COLO668 (cell line): ENCODE measurements around the gene NUDT22.

ENCODE experiments used
- DNase-seq: peaks from one replicate; lab custom pipeline; 2025; ENCODE audit not compliant: unreplicated experiment; lab: John Stamatoyannopoulos, UW

NUDT22 gene, protein sequence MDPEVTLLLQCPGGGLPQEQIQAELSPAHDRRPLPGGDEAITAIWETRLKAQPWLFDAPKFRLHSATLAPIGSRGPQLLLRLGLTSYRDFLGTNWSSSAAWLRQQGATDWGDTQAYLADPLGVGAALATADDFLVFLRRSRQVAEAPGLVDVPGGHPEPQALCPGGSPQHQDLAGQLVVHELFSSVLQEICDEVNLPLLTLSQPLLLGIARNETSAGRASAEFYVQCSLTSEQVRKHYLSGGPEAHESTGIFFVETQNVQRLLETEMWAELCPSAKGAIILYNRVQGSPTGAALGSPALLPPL

DNA sequence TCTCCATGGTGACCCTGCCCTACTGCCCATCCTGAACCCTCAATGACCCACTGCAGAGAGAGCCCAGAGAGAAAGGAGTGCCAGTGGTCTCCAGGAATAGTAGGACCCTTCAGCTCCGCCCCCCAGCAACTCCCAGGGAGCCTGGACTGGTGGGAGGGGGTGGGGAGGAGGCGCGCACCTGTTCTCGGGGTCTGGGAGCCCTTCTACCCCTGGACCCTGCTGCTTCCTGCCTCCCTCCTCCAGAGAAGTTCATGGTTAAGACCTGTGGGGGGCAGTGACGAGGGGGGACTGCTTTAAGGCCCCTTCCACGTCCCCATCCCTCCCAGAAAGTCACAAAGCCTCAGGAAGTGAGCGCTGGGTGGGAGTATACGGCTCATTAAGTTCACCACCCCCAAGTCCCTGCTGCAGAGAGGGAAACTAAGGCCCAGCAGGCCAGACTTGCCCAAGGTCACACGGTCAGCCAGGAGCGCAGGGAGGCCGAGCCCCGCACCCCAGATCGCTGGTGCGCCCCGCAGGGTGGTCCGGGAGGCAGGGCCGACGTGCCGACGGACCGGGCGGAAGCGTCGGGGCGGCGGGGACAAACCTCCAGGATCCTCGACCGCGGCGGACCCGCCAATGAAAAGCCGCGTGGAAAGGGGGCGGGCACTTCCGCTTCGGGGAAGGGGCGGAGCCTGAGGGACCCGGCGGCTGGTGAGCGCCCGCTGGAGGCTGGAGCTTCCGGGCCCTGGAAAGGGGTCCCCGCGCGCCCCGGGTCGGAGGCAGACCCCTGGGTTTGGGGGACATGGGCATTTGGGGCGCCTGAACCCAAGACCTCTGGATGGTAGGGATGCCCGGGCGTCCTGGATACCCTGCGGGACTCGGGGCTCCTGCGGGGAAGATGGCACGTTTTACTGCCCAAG is at the start of gene NUDT22, which contains the start of gene TRPT1:
Gene NUDT22, plus strand, starts transcription at position 667 of the 899 bp plus-strand sequence. CDS start 379 bp downstream, outside the sequence.
Gene TRPT1, minus strand, starts transcription at position 579 of the 899 bp plus-strand sequence. Its CDS starts 326 bp downstream, at position 253.
- DNase-seq = peak; percentile 90

DNA sequence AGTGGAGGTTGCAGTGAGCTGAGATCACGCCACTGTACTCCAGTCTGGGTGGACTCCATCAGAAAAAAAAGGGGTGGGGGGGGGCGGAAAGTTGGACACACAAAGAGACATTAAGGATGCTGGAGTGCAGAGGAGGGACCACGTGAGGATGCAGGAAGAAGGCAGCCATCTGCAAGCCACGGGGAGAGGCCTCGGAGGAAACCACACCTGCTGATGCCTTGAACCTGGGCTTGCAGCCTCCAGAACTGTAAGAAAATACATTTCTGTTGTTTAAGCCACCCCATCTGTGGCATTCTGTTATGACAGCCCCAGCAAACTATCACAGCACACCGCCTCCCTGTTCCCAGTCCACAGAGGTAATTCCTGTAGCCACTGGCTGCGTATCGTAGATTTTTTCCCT is 49.3 kb upstream of the NUDT22 start:
- no peak for DNase-seq

DNA sequence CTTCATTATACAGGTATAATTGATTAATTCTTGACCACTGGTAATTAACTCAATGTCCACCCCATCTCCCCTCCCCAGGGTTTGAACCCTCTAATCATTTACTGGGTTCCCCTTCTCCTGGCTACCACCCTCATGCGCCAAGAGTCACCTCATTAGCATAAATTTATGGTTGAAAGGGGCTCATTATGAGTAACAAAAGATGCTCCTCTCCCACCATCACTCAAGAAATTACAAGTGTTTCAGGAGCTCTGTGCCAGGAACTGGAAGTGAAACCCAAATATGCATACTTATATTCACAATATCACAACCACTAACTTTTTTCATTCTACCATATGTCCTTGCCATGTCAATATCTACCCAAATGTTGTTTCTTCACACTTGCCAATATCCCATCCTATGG is 47.9 kb upstream of the NUDT22 start:
- no peak for DNase-seq

DNA sequence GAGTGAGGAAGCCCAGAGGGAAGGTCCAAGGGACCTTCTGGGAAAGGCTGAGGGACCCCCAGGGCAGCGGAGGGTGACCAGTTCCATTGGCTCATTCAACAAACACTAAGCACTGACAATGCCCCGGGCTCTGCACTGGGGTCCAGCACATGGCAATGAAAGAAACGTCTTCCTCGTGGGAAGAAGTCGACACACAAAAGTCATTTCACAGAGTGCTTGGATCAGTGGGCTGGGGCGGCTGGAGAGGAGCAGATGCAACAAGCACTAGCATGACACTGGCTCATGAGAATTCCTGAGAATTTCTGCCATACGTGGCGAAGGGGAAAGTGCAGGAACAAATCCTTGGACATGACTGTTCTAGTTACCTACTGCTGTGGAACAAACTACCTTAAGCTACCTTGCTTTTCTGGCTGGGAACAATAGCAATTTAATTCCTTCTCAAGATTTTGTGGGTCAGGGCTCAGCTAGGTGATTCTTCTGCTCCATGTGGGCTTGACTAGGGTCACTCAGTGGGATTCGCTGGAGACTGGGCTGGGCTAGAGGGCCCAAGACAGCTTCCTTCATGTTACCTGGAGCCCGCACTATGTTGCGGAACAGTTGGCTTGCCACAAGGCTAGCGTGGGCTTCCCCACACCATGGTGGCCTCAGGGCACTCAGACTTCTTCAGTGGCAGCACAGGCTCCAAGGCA is 47.0 kb upstream of the NUDT22 start:
- DNase-seq = no peak

DNA sequence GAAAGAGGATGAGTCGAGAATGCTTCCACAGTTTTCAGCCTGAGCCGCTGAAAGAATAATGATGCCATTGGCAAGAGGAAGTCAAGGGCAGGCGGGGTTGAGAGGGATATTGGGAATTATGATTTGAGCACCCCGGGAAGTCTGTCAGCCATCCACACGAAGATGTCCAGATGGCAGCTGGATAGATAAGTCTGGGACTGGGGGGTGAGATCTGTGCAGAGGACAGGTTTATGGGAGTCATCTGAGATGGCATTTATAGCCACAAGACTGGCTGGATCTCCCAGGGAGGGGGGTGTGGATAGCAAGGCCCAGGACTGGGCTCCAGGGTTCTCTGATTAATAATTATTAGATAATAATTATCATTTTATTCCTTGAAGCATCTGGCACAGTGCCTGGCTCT is 45.2 kb upstream of the NUDT22 start:
- no peak for DNase-seq

DNA sequence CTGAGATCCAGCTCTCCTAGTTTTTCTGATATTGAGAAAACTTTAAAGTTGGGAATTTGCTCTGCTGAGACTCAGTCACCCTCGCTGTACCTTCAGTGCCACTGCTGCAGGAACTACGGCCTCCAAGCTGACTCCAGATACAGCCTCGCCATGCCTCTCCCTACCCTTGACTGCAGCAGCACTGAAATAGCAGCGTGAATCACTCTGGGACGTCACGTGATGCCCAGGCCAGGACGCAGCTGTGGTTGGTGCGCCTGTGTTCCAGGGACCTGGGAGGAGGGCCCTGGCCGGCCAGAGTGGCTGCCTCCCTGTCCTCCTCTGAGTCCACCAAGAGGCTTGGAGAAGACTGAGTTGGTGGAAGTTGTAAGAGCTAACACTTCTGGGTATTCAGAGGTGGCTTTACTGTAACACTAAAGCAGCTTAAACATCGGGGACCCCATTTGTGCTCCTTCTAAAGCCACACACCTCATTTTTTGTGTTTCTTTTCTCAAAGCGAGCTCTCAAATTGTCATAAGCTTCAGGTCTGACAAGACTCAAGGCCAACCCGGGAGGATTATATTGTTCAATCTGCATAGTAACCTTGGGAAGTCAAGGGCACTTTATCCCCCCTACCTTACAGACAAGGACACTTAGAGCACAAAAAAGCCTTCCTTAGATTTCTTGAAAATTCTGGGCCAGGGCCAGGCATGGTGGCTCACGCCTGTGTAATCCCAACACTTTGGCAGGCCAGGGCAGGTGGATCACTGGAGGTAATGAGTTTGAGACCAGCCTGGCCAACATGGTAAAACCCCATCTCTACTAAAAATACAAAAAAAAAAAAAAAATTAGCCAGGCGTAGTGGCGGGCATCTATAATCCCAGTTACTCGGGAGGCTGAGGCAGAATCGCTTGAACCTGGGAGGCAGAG is 44.3 kb upstream of the NUDT22 start:
- DNase-seq = peak; percentile 83

DNA sequence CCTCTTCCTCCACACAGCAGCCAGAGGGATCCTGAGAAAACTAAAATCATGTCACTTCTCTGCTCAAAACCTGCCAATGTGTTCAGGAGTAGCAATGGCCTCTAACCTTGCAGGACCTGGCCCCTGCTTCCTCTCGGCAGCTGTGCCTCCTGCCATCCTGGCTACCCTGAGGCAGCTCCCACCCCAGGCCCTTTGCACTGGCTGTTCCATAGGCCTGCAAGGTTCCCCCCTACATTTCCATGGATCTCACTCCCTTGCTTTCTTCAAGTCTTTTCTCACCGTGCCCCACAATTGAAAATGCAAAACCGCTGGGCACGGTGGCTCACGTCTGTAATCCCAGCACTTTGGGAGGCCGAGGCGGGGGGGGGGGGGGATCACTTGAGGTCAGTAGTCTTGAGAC is 42.2 kb upstream of the NUDT22 start:
- no peak for DNase-seq

DNA sequence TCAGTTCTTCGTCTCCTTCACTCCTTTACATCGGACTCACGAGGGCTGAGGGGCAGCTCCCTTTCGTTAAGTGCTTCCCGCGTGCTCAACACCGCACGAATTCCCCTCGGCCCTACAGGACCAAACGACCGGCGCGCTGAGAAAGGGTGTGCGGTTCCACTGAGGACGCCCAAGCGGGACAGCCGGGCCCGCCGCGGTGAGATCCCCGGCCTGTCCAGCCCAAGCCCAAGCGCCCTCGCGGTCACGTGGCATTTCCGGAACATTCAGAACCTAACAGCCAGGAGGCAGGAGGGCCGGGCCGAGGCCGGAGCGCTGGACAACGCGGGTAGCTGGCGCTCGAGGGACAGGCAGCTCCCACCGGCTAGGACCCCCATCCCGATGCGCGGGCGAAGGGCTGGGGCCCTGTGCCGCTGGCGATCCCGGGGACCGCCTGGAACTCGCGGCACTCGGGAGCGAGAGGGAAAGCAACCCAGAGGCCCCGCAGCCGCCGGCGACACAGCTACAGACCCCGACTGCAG is 40.8 kb upstream of the NUDT22 start:
- peak; percentile 86 for DNase-seq

DNA sequence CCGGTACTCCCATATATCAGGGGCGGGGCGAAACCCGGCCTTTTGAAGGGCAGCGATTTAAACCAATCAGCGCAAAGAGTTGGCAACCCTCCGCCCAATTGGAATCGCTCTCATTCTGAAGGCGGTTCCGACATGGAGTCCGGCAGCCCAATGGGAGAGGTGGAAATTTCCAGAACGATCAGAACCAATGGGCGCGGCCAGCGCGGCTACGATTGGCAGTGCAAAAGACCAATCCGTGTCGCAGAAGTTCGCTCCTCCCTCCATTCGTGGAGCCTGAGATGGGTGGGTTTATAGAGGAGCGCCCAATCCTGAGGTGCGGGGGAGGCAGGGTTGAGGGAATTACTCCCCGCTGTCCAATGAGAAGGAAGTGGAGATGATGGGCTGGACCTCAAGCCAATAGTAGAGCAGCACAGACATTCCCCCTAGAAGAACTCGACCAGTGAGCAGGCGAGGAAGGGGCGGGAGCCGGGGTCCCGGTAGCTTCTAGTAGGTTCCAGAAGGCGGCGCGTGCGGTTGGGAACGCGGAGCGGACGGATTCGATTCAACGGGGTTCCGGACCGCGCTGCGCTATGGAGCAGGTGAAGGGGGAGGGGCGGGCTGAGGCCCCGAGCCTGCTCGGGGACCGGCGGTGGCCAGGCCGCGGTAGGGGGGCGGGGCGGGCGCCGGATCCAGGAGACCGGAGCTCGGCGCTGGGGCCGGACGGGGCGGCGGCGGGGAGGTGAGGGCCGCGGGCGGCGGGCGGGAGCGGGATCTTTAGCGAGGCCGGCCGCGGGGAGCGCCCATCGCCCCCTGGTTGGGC is 40.2 kb upstream of the NUDT22 start, which contains the start of gene STIP1:
Gene STIP1, plus strand, starts transcription at position 479 of the 799 bp plus-strand sequence. Its CDS starts 91 bp downstream, at position 570.
- peak; percentile 100 for DNase-seq

DNA sequence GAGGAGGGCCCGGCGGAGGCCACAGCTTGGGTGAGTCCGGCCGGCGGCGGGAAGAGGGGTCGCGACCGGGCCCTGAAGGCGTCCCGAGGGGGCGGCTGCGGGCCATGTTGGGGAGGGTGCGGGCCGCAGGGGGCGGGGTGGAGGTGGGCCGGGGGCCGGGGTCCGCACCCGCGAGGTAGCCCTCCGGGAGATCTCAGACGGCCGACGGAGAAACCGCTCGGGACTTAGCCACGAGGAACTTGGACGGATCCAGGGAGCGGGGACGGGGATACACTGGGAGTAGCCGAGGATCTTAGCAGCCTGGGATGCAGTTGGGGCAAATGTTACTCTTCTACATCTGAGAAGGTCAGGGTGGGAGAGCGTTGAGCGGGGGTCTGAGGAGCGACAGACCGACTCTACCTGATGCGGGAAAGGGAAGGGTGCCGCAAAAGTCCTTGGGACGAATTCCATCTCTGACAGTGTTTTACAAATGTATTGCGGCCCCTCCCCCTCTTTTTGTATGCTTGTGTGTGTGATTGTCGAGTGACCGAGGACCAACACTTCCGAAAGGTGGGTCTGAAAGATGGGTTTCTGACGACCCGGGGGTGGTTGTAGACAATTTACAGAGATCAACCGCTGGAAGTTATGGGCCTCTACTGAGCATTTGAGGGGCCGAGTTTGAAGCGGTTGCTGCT is 39.4 kb upstream of the NUDT22 start:
- no peak for DNase-seq

DNA sequence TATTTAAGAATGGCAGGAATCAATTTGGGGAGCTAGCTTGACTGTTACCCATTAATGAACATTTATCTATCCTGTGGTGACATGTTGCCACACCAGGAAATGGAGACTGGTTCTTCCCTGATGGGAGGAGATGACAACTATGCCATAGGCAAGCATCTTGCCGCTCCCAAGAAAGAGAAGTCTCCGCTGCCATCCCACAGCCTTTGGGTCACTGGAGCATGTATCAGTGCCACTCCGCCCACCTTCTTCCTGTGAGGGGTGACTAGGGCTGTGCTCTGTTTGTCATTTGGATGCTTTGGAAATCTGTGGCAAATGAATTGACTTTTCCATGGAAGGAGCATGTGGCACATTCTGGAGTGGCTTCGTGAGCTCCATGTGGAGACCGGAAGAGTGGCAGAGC is 33.6 kb upstream of the NUDT22 start:
- DNase-seq = no peak

DNA sequence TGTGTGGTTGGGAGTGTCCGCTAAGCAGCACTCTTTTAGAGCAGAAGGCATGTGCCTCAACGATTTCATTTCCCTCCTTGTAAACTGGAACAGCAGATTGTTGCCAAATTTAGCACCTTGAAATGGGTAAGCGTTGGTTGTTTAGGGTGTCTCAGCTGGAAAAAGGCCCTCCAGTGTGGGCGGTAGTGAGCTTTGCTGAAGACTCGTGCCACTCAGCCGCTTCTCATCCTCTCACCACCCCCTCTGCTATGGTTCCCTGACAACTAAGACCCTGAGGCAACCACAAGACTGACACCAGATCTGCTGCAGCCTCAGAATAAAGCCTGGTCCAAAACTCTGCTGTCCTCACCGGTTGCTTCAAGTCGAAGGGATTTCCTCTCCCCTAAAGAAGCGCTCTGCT is 29.4 kb upstream of the NUDT22 start:
- no peak for DNase-seq

DNA sequence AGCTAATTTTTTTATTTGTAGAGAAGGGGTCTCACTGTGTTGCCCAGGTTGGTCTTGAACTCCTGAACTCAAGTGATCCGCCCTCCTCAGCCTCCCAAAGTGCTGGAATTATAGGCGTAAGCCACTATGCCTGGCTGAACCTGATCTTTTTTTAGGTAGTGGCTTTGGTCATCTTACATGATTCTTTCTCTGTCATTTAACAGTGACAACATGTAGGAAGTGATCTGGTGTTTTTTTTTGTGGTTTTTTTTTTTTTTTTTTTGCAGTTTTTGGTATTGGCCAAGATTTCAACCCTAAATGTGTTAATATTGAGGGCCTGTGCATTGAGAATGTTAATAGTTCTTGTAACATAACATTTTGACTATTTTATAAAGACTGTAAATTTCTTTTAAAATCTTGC is 27.6 kb upstream of the NUDT22 start:
- no peak for DNase-seq

DNA sequence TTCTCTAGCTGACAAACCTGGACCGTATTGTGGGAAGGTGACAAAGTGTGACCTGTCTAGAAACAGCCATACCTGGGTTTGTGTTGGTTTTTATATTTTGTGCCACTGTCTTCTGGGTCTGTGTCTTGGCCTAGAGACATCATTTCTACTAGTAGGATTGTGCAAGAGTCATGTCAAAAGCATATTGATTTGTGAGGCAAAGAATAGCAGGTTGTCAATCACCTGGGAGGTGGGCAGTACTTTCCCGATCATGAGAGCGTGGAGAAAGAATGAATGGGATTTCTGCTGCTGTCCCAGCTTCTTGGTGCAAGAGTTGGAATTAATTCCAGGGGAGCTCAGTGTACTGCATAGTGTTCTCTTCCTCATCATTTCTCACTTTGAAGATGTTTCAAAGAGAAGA is 24.5 kb upstream of the NUDT22 start:
- no peak for DNase-seq

DNA sequence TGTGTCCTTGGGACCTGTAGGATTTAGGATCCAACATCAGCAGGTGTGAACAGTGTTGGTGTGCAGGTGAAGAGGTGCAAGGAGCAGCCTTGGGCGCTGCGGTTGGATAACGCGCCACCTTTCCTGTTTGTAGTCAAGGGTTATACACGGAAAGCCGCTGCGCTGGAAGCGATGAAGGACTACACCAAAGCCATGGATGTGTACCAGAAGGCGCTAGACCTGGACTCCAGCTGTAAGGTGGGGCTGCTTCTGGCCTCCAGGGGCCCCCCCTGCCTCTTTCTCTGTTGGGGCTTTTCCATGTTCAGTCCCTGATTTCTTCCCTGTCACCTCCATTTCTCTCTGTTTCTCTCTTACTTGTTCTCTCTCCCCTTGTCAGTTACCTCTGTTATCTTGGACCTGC is 23.1 kb upstream of the NUDT22 start:
- no peak for DNase-seq

DNA sequence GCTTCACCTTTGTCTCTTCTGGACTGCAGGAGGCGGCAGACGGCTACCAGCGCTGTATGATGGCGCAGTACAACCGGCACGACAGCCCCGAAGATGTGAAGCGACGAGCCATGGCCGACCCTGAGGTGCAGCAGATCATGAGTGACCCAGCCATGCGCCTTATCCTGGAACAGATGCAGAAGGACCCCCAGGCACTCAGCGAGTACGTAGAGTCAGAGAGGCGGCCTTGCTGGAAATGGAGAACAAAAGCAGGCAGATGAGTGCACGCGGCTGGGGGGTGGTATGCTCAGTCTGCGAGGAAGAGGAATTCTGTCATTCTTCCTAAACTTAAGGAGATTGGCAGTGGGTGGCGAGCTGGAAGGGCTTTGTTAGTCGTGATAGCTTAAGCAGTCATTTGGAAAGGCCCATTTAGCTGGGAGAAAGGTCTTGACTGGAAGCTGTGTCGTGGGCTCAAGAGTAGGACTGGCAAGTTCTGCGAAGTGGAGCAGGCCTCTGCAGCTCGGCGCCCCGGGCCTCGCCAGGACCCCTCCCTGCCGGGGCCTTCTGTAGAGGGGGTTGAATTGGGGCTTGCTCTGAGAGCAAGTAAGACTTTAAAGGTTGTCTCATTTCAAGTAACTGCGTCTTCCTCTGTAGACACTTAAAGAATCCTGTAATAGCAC is 22.5 kb upstream of the NUDT22 start:
- DNase-seq = no peak

DNA sequence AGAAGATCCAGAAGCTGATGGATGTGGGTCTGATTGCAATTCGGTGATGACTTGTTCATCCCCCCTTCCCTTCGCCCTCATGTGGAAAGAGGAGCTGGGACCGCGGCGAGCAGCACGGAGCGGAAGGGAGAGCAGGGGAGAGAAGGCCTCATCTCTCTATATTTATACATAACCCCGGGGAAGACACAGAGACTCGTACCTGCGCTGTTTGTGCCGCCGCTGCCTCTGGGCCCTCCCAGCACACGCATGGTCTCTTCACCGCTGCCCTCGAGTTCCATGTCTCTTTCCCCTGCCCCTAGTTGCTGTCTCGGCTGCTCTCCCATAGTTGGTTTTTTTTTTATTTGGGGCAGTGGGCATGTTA is 22.0 kb upstream of the NUDT22 start:
- no peak for DNase-seq

DNA sequence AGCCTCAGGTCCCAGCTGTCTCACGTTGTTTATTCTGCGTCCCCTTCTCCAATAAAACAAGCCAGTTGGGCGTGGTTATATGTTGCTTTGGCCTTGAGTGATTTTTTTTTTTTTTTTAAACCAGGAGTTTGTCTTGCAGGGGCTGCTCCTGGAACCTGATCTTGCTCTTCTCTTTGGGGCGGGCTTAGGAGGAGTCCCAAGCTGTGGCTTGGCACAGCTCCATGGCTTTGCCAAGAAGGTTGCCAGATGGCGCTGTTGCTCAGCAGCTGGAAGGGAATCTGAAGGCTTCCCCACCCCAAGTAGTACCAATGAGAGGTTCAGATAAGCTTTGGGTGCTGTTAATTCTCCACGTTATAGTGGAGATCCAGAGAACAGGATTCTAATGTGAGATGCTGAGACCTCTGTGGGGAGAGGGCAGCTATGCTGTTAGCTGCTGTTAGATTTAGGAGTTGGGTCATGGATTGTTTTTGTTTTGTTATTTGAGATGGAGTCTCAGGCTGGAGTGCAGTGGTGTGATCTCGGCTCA is 21.5 kb upstream of the NUDT22 start:
- DNase-seq = peak; percentile 64
